Fibroblast of the conjunctiva (primary cell): ENCODE measurements around the gene PEX7.
"Not testable (repeated sequence)": the region's sequence is repeated elsewhere in the genome, so short reads cannot be mapped to it uniquely, and the experiment has no call there.

Source experiments
- DNase-seq: peaks from one replicate; pipeline ENCODE4 v3.0.0-alpha.2; 2010; ENCODE audit warnings: low read depth

The PEX7 gene

GRCh38 chr6:136790411-136791295 lies 31.7 kb upstream of the PEX7 start:
- DNase-seq: no peak

DNA sequence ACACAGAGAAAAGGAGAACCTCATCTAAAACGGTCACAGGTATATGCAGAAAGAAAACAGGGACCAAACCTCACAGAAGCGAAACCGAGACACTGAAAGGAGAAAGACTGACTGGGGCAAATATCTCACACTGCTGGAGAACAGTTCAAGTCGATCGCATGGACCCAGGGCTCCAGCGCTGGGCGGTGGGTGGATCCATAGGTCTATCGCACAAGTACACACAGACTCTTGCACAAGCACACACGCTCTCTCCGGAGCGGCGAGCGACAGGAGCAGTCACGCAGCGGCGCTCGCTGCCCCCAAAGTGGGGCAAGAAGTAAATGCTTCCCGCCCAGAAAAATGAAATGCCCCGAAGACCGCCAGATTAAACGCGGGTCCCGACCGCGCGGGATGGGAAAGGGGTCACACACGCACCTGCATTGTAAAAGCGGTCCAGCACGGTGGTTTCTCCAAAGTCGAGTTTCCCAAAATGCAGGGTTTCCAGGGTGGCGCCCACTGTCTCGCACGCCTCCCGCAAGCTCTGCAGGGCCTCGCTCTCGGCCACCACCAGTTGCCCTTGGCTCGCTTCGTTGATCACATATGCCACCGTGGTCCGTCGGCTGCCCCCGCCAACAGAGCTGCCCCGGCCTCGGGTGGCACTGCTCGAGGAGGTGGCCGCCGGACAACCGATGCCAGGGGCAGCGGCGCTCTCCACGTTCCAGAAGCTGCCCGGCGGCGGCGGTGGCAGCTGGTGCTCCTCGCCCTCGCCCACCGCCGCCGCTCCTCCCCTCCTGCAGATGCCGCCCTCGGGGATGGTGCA lies 30.9 kb upstream of the PEX7 start:
- peak; percentile 26 for DNase-seq

DNA sequence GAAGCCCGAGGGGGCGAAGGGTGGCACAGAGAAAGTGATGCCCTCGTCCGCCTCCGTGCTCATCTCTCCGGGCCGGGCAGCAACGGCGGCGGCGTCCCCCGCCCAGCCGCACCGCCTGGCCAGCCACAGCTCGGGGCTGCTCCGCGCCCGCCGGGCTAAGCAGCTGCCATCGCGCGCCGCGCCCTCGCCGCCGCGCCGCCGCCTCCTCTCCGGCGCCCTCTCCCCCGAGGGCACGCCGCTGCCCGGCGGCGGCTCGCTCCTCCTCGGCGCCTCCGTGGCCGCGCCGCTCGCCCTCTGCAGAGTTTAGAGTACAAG lies 30.3 kb upstream of the PEX7 start:
- no peak for DNase-seq

- peak; percentile 75 for DNase-seq
Measured at GRCh38 chr6:136792410-136793262, 29.8 kb upstream of the PEX7 start, which contains the start of gene MAP3K5. Gene MAP3K5 (minus strand): TSS chr6:136792477. CDS start chr6:136792157, 320 bp downstream.

DNA sequence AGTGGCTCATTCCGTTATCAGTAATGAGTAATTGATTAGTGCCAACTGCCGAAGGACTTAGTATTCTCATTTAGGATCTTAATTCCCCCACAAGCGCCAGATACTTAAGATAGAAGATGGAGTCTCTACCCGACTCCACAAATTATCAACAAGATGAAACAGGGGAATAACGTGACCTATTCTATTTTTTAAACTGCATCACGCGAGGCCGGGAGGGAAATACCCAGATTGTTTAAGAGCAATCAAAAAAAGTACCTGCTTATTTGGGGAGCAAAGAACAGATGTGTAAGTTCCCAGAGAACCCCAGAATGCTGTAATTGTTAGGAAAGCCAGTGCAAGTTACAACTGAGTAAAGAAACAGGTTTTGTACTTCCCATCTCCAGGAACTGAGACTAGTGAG lies 29.0 kb upstream of the PEX7 start:
- DNase-seq: no peak

DNA sequence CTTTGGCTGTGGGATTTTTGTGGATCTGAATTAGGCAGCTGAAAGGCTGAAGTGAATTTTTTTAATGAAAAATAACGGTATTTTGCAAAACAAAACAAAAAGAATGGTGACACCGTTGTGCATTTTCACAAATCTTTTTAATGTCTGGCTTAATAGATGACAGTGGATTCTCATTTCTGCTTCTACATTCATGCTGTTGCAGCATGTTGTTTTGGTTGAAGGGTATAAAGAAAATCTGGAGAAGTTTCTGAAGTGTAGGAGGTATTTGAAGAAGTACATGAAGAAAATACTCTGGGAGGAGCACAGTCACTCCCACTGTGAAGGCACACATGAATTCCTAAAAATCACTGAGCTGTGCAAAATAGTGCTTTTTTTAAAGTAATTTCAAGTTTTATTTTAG lies 27.0 kb upstream of the PEX7 start:
- no peak for DNase-seq

DNA sequence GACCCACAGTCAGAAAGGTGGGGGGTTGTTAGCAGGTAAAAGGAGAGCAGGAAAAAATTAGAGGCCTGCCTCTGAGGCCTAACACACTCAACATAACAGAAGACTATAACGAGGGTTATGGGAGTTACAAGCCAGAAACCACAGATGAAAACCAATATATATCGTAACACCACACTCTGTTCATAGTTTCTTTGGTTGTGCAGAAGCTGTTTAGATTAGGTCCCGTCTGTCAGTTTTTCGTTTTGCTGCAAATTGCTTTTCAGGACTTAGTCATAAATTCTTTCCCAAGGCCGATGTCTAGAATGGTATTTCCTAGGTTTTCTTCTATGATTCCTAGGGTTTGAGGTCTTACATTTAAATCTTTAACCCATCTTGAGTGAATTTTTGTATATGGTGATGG lies 26.4 kb upstream of the PEX7 start:
- DNase-seq: no peak

GRCh38 chr6:136798044-136798443 lies 24.3 kb upstream of the PEX7 start:
- DNase-seq: no peak

GRCh38 chr6:136801581-136801980 lies 20.8 kb upstream of the PEX7 start:
- DNase-seq: no peak

- DNase-seq: no peak
Measured at GRCh38 chr6:136803608-136804007, 18.8 kb upstream of the PEX7 start.

DNA sequence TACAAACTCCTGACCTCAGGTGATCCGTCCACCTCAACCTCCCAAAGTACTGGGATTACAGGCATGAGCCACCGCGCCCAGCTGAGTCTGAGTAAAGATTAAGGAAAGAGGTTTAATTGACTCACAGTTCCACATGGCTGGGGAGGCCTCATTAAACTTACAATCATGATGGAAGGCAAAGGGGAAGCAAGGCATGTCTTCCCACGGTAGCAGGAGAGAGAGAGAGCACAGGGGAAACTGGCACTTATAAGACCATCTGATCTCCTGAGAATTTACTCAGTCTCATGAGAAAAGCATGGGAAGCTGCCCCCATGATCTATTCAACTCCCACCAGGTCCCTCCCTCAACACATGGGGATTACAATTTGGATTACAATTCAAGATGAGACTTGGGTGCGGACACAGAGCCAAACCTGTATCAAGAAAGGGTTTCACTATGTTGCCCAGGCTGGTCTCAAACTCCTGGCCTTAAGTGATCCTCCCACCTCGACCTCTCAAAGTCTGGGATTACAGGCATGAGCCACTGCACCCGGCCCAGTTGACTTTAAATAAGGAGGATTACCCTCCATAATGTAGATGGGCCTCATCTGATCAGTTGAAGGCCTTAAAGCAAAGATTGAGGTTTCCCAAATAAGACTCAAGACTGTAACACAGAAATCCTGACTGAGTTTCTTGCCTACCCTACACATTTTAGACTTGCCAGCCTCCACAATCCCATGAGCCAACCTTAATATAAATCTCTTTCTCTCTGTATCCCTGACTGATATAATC lies 13.1 kb upstream of the PEX7 start:
- DNase-seq: no peak

- DNase-seq: no peak
Measured at GRCh38 chr6:136811272-136811671, 11.1 kb upstream of the PEX7 start.

DNA sequence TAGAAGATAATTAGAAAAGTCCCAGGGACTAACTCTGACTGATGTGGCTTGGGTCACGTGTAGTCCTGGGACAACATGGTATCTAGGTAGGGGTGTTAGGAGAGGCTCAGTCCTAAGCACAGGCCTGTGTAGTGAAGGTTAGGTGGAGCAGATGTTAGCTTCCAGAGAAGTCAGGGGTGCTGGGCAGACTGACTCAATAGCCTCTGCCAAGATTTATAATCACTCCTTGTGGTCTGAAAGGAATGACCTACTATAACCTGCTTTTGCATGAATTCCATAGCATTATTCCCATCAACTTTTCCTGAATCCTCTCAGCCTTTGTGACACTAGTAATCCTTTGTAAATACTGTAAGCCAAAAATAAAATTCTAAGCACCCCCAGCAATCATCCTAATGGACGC lies 10.2 kb upstream of the PEX7 start:
- DNase-seq: no peak

- not testable (repeated sequence) for DNase-seq
Measured at GRCh38 chr6:136815608-136816007, 6.8 kb upstream of the PEX7 start.

GRCh38 chr6:136816656-136817055 lies 5.7 kb upstream of the PEX7 start:
- no peak for DNase-seq

GRCh38 chr6:136820561-136820960 lies 1.8 kb upstream of the PEX7 start:
- DNase-seq: no peak

- DNase-seq: peak; percentile 6
Measured at GRCh38 chr6:136822046-136822375, 381 bp upstream of the PEX7 start.

- DNase-seq: no peak
Measured at GRCh38 chr6:136823128-136823660, 802 bp downstream of the PEX7 start.

DNA sequence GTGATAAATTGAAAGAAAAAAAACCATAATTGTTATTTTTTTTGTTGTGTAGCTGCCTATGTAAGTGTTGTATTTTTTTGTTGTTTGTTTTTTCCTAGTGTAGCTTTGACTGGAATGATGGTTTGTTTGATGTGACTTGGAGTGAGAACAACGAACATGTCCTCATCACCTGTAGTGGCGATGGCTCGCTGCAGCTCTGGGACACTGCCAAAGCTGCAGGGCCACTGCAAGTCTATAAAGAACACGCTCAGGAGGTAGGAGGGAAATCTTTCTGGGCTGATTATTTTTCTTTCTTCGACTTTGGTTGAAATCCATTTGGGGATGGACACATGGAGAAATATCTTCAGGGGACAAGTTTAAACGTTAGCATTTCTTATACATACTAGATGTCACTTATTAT lies 3.8 kb downstream of the PEX7 start:
- no peak for DNase-seq

DNA sequence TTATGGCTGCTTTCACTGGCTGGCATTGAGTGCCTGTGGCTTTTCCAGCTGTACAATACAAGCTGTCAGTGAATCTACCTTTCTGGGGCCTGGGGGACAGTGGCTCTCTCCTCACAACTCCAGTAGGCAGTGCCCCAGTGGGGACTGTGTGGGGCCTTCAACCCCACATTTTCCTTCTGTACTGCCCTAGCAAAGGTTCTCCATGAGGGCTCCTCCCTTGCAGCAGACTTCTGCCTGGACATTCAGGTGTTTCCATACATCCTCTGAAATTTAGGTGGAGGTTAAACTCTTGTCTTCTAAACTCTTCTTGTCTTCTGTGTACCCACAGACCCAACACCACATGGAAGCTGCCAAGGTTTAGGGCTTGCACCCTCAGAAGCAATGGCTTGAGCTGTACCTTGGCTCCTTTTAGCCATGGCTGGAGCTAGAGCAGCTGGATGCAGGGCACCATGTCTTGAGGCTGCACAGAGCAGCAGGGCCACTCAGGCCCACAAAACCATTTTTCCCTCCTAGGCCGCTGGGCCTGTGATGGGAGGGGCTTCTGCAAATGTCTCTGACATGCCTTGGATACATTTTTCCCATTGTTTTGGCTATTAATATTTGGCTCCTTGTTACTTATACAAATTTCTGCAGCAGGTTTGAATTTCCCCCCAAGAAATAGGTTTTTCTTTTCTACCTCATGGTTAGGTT lies 9.6 kb downstream of the PEX7 start:
- DNase-seq: no peak
